H1 (cell line): ENCODE measurements around the gene SLC28A1. TPM values are rescaled to one million over a fixed set of nuclear protein-coding genes. Genes with fewer than 3 reads are reported as not detected.

Experiments
- CTCF ChIA-PET: fragments of 300-600 bp; sonication (Branson Sonifier 250); formaldehyde crosslinking; loops from one replicate; lab custom pipeline; 2021; ENCODE audit not compliant: partially characterized antibody; lab: Charles Lee
- POLR2A ChIA-PET: fragments of 300-600 bp; sonication (Branson Sonifier 250); formaldehyde crosslinking; loops from one replicate; lab custom pipeline; 2021; ENCODE audit warnings: inconsistent platforms; ENCODE audit not compliant: partially characterized antibody; lab: Charles Lee
- DNase-seq, 2 experiments: peaks; one replicate each; pipeline versions ENCODE4 v3.0.0 to v3.0.0-alpha.2; 2010 to 2022; ENCODE audit warnings: low spot score in 2 of 2, low read depth in 1 of 2, mixed read lengths in 1 of 2
- FAIRE-seq: peaks from 2 replicates; lab custom pipeline; 2011; peaks lifted over from hg19 to GRCh38; lab: Jason Lieb, UNC
- H2AFZ ChIP-seq: 2 replicates; pipeline ENCODE4 v1.8.1; 2012; ENCODE audit warnings: low read length, inconsistent platforms
- H2AK5ac ChIP-seq: 2 replicates; pipeline ENCODE4 v1.6.1; 2013; ENCODE audit warnings: low read depth, low read length
- H2BK120ac ChIP-seq: replicated peaks from 2 replicates; pipeline ENCODE3; 2013; ENCODE audit warnings: low read depth, low read length, inconsistent platforms
- H2BK12ac ChIP-seq: 2 replicates; pipeline ENCODE4 v1.6.1; 2013; ENCODE audit warnings: low read depth, low read length
- H2BK15ac ChIP-seq: 2 replicates; pipeline ENCODE4 v1.6.1; 2013; ENCODE audit warnings: low read length
- H2BK20ac ChIP-seq: 2 replicates; pipeline ENCODE4 v1.6.1; 2013; ENCODE audit warnings: low read length
- H2BK5ac ChIP-seq: 2 replicates; pipeline ENCODE4 v1.6.1; 2013; ENCODE audit warnings: low read depth, low read length
- H3K14ac ChIP-seq: 2 replicates; pipeline ENCODE4 v1.6.1; 2013; ENCODE audit warnings: inconsistent platforms; ENCODE audit not compliant: insufficient read length
- H3K18ac ChIP-seq: 2 replicates; pipeline ENCODE4 v1.6.1; 2013; ENCODE audit warnings: low read length; ENCODE audit errors: extremely low read depth
- H3K23ac ChIP-seq: 2 replicates; pipeline ENCODE4 v1.6.1; 2013; ENCODE audit warnings: inconsistent platforms; ENCODE audit not compliant: insufficient read length
- H3K23me2 ChIP-seq: 2 replicates; pipeline ENCODE4 v1.6.1; 2013; ENCODE audit warnings: low read depth, low read length
- H3K27ac ChIP-seq: 2 replicates; pipeline ENCODE4 v1.6.1; 2011; ENCODE audit warnings: low read depth, low read length, inconsistent platforms
- H3K27me3 ChIP-seq, 4 experiments: replicated peaks in 1 of 4; 1 replicate in 1 of 4; 2 replicates in 3 of 4; pipeline versions ENCODE4 v1.6.1 to v1.8.1; 2011 to 2013; ENCODE audit warnings: low read length in 3 of 4, mild to moderate bottlenecking in 3 of 4, inconsistent platforms in 2 of 4, mixed read lengths in 2 of 4, moderate library complexity in 1 of 4; ENCODE audit not compliant: control insufficient read depth in 3 of 4, insufficient read depth in 3 of 4; ENCODE audit errors: extremely low read depth in 1 of 4
- H3K36me3 ChIP-seq, 4 experiments: 2 replicates each; pipeline versions ENCODE4 v1.6.1 to v1.8.1; 2011 to 2013; ENCODE audit warnings: mild to moderate bottlenecking in 4 of 4, low read length in 3 of 4, moderate library complexity in 2 of 4, control low read depth in 1 of 4, inconsistent platforms in 1 of 4; ENCODE audit not compliant: insufficient read depth in 4 of 4, control insufficient read depth in 2 of 4
- H3K4ac ChIP-seq: replicated peaks from 2 replicates; pipeline ENCODE3; 2013; ENCODE audit warnings: low read length, low read depth, mixed read lengths, inconsistent platforms; ENCODE audit not compliant: insufficient read length
- H3K4me1 ChIP-seq, 4 experiments: replicated peaks in 1 of 4; 1 replicate in 1 of 4; 2 replicates in 3 of 4; pipeline versions ENCODE4 v1.6.1 to v1.8.1; 2011 to 2013; ENCODE audit warnings: low read length in 3 of 4, inconsistent platforms in 2 of 4, mixed read lengths in 1 of 4; ENCODE audit not compliant: insufficient read depth in 4 of 4, control insufficient read depth in 3 of 4
- H3K4me2 ChIP-seq, 2 experiments: 2 replicates each; pipeline versions ENCODE4 v1.6.1 to v1.8.1; 2011 to 2013; ENCODE audit warnings: low read depth in 2 of 2, low read length in 2 of 2, control low read depth in 1 of 2, inconsistent platforms in 1 of 2, mild to moderate bottlenecking in 1 of 2; ENCODE audit not compliant: insufficient read depth in 1 of 2
- H3K4me3 ChIP-seq, 4 experiments: fragments of 200-600, 300-600 bp in 1 of 4; sonication (generic), shearing (Covaris generic), sonication (Bioruptor Twin) in 1 of 4; 2 replicates each; pipeline versions ENCODE4 v1.5.1 to v1.8.1; 2011 to 2016; ENCODE audit warnings: low read length in 4 of 4, low read depth in 3 of 4, control low read depth in 2 of 4, inconsistent platforms in 2 of 4, mild to moderate bottlenecking in 2 of 4, mixed read lengths in 1 of 4, moderate library complexity in 1 of 4; ENCODE audit not compliant: insufficient read depth in 2 of 4; ENCODE audit errors: extremely low read depth in 1 of 4
- H3K56ac ChIP-seq: replicated peaks from 2 replicates; pipeline ENCODE3; 2013; ENCODE audit warnings: low read depth, mild to moderate bottlenecking, mixed read lengths, low read length, inconsistent platforms; ENCODE audit not compliant: insufficient read length
- H3K79me1 ChIP-seq: 2 replicates; pipeline ENCODE4 v1.6.1; 2013; ENCODE audit warnings: low read depth, low read length, control low read depth
- H3K79me2 ChIP-seq, 2 experiments: 2 replicates each; pipeline versions ENCODE4 v1.6.1 to v1.8.1; 2012 to 2013; ENCODE audit warnings: low read length in 2 of 2, mild to moderate bottlenecking in 2 of 2, inconsistent platforms in 1 of 2; ENCODE audit not compliant: insufficient read depth in 2 of 2, control insufficient read depth in 1 of 2
- H3K9ac ChIP-seq, 4 experiments: replicated peaks in 1 of 4; 1 replicate in 1 of 4; 2 replicates in 3 of 4; pipeline versions ENCODE4 v1.6.1 to v1.8.1; 2011 to 2013; ENCODE audit warnings: low read depth in 3 of 4, low read length in 3 of 4, control low read depth in 2 of 4, mild to moderate bottlenecking in 2 of 4, moderate library complexity in 2 of 4, inconsistent platforms in 1 of 4; ENCODE audit errors: extremely low read depth in 1 of 4
- H3K9me3 ChIP-seq, 2 experiments: 2 replicates each; pipeline versions ENCODE4 v1.6.1 to v1.8.1; 2012 to 2013; ENCODE audit warnings: mild to moderate bottlenecking in 2 of 2, moderate library complexity in 2 of 2, control low read depth in 1 of 2, inconsistent platforms in 1 of 2, low read depth in 1 of 2, low read length in 1 of 2, mixed read lengths in 1 of 2; ENCODE audit not compliant: insufficient read depth in 2 of 2
- H4K20me1 ChIP-seq, 2 experiments: replicated peaks in 1 of 2; 2 replicates each; pipeline versions ENCODE3 to v1.8.1; 2011 to 2013; ENCODE audit warnings: inconsistent platforms in 2 of 2, low read length in 2 of 2, mild to moderate bottlenecking in 1 of 2; ENCODE audit not compliant: insufficient read depth in 2 of 2, control insufficient read depth in 1 of 2
- H4K5ac ChIP-seq: 2 replicates; pipeline ENCODE4 v1.6.1; 2013; ENCODE audit warnings: low read length, low read depth, mixed read lengths, inconsistent platforms; ENCODE audit not compliant: insufficient read length
- H4K8ac ChIP-seq: 2 replicates; pipeline ENCODE4 v1.8.0; 2013; ENCODE audit warnings: mild to moderate bottlenecking, moderate library complexity, low read length, inconsistent platforms; ENCODE audit not compliant: insufficient read depth; ENCODE audit errors: extremely low read depth
- H4K91ac ChIP-seq: replicated peaks from 2 replicates; pipeline ENCODE3; 2013; ENCODE audit warnings: low read length, mixed read lengths, inconsistent platforms; ENCODE audit not compliant: insufficient read length
- CBX5 ChIP-seq: fragments of 300-800, 300-1000 bp; sonication (generic); IDR thresholded peaks from 2 replicates; pipeline ENCODE4 v1.7.1; 2016; ENCODE audit warnings: antibody characterized with exemption, low read length, low read depth
- CHD1 ChIP-seq: IDR thresholded peaks from 2 replicates; pipeline ENCODE4 v1.6.1; 2012; ENCODE audit warnings: low read depth, low read length, improper control_type of control experiment
- CHD2 ChIP-seq: IDR thresholded peaks from 2 replicates; pipeline ENCODE4 v1.6.1; 2012; ENCODE audit warnings: low read length, improper control_type of control experiment
- FOSL1 ChIP-seq: IDR thresholded peaks from 2 replicates; pipeline ENCODE4 v1.6.1; 2011; ENCODE audit warnings: mild to moderate bottlenecking, low read depth, low read length, moderate library complexity; ENCODE audit not compliant: insufficient read depth
- JUN ChIP-seq: IDR thresholded peaks from 2 replicates; pipeline ENCODE4 v1.6.1; 2011; ENCODE audit warnings: low read depth, mild to moderate bottlenecking, improper control_type of control experiment, low read length
- JUND ChIP-seq: IDR thresholded peaks from 2 replicates; pipeline ENCODE4 v1.6.1; 2011; ENCODE audit warnings: mild to moderate bottlenecking, improper control_type of control experiment, low read length
- KDM5A ChIP-seq: fragments of 200-600 bp; IDR thresholded peaks from 2 replicates; pipeline ENCODE4 v1.7.1; 2012; ENCODE audit warnings: mild to moderate bottlenecking, low read length, inconsistent platforms, mixed read lengths
- POU5F1 ChIP-seq: IDR thresholded peaks from 2 replicates; pipeline ENCODE4 v1.6.1; 2011; ENCODE audit warnings: low read depth, mild to moderate bottlenecking, low read length, moderate library complexity
- RBBP5 ChIP-seq: IDR thresholded peaks from 2 replicates; pipeline ENCODE4 v1.7.1; 2012; ENCODE audit warnings: low read depth, mild to moderate bottlenecking, inconsistent platforms, low read length, moderate library complexity, borderline replicate concordance
- RFX5 ChIP-seq: IDR thresholded peaks from 2 replicates; pipeline ENCODE4 v1.6.1; 2011; ENCODE audit warnings: low read depth, low read length, improper control_type of control experiment, borderline replicate concordance
- SAP30 ChIP-seq: fragments of 300-600 bp; sonication (generic); IDR thresholded peaks from 2 replicates; pipeline ENCODE4 v1.7.1; 2012; ENCODE audit warnings: low read length, moderate library complexity, mild to moderate bottlenecking, inconsistent platforms; ENCODE audit not compliant: insufficient read depth, insufficient replicate concordance
- SP1 ChIP-seq: IDR thresholded peaks from 2 replicates; pipeline ENCODE4 v1.6.1; 2011; ENCODE audit warnings: low read depth, low read length
- SRF ChIP-seq: IDR thresholded peaks from 2 replicates; pipeline ENCODE4 v1.6.1; 2011; ENCODE audit warnings: mild to moderate bottlenecking, low read depth, low read length, moderate library complexity
- TAF7 ChIP-seq: optimal IDR thresholded peaks from 2 replicates; pipeline ENCODE3; 2011; ENCODE audit warnings: low read depth, mild to moderate bottlenecking, inconsistent platforms, low read length, moderate library complexity, borderline replicate concordance
- TBP ChIP-seq: IDR thresholded peaks from 2 replicates; pipeline ENCODE4 v1.6.1; 2011; ENCODE audit warnings: low read depth, low read length, improper control_type of control experiment
- YY1 ChIP-seq: IDR thresholded peaks from 2 replicates; pipeline ENCODE4 v1.6.1; 2011; ENCODE audit warnings: low read depth, mild to moderate bottlenecking, low read length
- WGBS, 2 experiments: shearing (Covaris generic) in 1 of 2; methylation state at CpG; one replicate each; pipeline versions ENCODE4 v1.1.6 to v1.1.7; 2013 to 2015; ENCODE audit warnings: low lambda C conversion rate in 2 of 2, mixed read lengths in 2 of 2, inconsistent platforms in 1 of 2, low coverage in 1 of 2, missing lambda C conversion rate in 1 of 2; ENCODE audit not compliant: insufficient replicate concordance in 2 of 2, insufficient coverage in 1 of 2, insufficient read length in 1 of 2; ENCODE audit errors: extremely low coverage in 1 of 2, missing lambda C conversion rate in 1 of 2; 5-methylcytosine and 5-hydroxymethylcytosine counted together
- polyA plus RNA-seq, 7 experiments: library from polyadenylated mRNA; depleted of rRNA in 3 of 7; stranded (reverse) in 5 of 7; unstranded in 2 of 7; fragments of >200 nt in 5 of 7; fragments of 200-250 nt in 2 of 7; gene quantifications; 1 replicate in 5 of 7; 2 replicates in 1 of 7; 4 replicates in 1 of 7; pipeline versions ENCODE4 v1.2.1 to v1.2.3, GENCODE V29; 2011 to 2013; ENCODE audit warnings: missing spikeins in 2 of 7, mixed read lengths in 2 of 7
- total RNA-seq: library from RNA; stranded (reverse); fragmentation: NEBNext Ultra II Directional; extraction: Animal tissue kit (Norgen Biotek cat#: 25700); gene quantifications from 2 replicates; pipeline ENCODE4 v1.2.1, GENCODE V29; 2021

Gene SLC28A1
- total and polyA plus RNA-seq, 2 of the 8 experiments (the other 6 are each of a cell fraction or from before 2014, with no cell fraction given) = 0.09 TPM; not detected in 1

GRCh38 chr15:84953726-84954125 is 69.3 kb downstream of the SLC28A1 start:
- WGBS, 2 experiments = 92% methylated on average over 1 of the region's 1 CpG; no CpG with 5 or more reads in 1 of the 2 experiments
- no peaks in the 10 kb centered on the region for H3K9me3 ChIP-seq
- no peak overlapping the region for H2BK12ac ChIP-seq
- H3K27me3 ChIP-seq = no peaks in the 10 kb centered on the region
- H4K8ac ChIP-seq = no peak overlapping the region
- no peaks in the 10 kb centered on the region for H3K79me2 ChIP-seq
- H4K20me1 ChIP-seq = no peaks in the 10 kb centered on the region
- H3K4me2 ChIP-seq = no peak overlapping the region
- CTCF ChIA-PET = interaction anchor here (0.6 to 3.2 kb wide), 19 partner anchors 9 to 365 kb away, joined by 3 to 27 read pairs (median 4); no protein-coding TSS in a partner anchor
- H2AFZ ChIP-seq = 0 out of 2 replicates have a peak overlapping the region, but pooled peaks have one; percentile 22
- FAIRE-seq = no peak
- no peak overlapping the region for H3K27ac ChIP-seq
- no peak overlapping the region for H3K9ac ChIP-seq
- POLR2A ChIA-PET = no interaction called here
- H3K23ac ChIP-seq = no peak overlapping the region
- H3K4me3 ChIP-seq = no peak overlapping the region
- no peak overlapping the region for H2BK20ac ChIP-seq
- DNase-seq = no peak
- H3K36me3 ChIP-seq = no peaks in the 10 kb centered on the region
- H3K79me1 ChIP-seq = no peaks in the 10 kb centered on the region
- H3K18ac ChIP-seq = no peak overlapping the region
- no peak overlapping the region for H2BK120ac ChIP-seq
- H4K91ac ChIP-seq = no peak overlapping the region
- no peak overlapping the region for H4K5ac ChIP-seq
- H3K14ac ChIP-seq = no peak overlapping the region
- peaks cover 0 to 9% (median 1%) of the 10 kb centered on the region in 4 experiments; a peak in 3 of 7 replicates for H3K4me1 ChIP-seq
- no peak overlapping the region for H3K56ac ChIP-seq
- no peaks in the 10 kb centered on the region for H3K23me2 ChIP-seq
- no peak overlapping the region for H2BK15ac ChIP-seq
- no peak for TF ChIP-seq SRF
- TF ChIP-seq TBP = no peak
- TF ChIP-seq JUN = no peak
- TF ChIP-seq SP1 = no peak
- no peak for TF ChIP-seq JUND
- no peak for TF ChIP-seq RFX5
- no peak for TF ChIP-seq KDM5A
- no peak for TF ChIP-seq CHD2
- TF ChIP-seq SAP30 = no peak
- TF ChIP-seq POU5F1 = no peak
- no peak for TF ChIP-seq FOSL1
- no peak for TF ChIP-seq YY1
- TF ChIP-seq TAF7 = no peak
- no peak for TF ChIP-seq CBX5
- no peak for TF ChIP-seq RBBP5
- no peak for TF ChIP-seq CHD1
- no peak overlapping the region for H2BK5ac ChIP-seq
- H2AK5ac ChIP-seq = no peak overlapping the region
- no peak overlapping the region for H3K4ac ChIP-seq
